NCI-H2081 treated with DMSO at 0.1 percent for 48 hours (cell line): ENCODE measurements around the gene PSG7.
"Not testable (repeated sequence)": the region's sequence is repeated elsewhere in the genome, so short reads cannot be mapped to it uniquely, and the experiment has no call there.

ENCODE experiments used
- DNase-seq: peaks from one replicate; lab custom pipeline; 2025; lab: John Stamatoyannopoulos, UW

The PSG7 gene

DNA sequence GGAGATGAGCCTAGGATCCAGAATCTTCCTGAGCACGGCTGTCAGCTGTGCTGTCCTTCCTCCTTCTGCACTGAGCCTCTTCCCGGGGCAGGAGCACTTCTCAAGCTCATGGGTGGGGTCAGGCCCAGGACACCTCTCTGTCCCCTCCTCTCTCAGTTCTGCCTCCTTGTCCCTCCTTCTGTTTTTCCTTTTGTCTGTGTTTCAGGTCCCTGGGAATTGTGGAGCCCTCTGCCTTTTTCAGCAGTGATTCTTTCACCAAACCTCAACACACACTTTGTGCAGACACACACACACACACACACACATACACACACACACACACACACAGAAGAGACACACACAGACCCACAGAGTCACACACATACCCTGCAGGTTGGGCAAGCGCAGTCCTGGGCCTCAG lies at the start of gene PSG7:
Gene PSG7 (minus strand): TSS at position 101 of the 400 bp plus-strand sequence. CDS start 131 bp downstream, outside the sequence.
- DNase-seq, result not testable (repeated sequence)

DNA sequence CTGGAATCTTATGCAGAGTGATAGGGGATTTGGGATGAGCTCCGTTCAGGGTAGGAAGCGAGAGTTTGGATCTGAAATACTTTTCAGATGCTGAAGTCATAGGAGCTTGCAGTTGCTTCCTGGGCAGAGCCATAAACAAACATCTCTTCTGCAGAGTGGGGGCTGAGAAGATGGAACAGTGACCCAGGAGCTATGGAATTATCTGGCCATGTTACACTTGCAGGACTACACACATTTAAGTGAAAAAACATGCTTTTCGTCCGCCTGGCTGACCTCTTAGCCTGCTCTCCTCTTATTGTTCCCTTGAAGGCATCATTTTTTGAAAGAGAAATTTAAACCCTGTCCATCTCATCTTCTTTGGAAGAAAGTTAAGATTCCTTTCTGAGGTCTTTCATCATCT lies 48.6 kb upstream of the PSG7 start:
- no peak for DNase-seq

DNA sequence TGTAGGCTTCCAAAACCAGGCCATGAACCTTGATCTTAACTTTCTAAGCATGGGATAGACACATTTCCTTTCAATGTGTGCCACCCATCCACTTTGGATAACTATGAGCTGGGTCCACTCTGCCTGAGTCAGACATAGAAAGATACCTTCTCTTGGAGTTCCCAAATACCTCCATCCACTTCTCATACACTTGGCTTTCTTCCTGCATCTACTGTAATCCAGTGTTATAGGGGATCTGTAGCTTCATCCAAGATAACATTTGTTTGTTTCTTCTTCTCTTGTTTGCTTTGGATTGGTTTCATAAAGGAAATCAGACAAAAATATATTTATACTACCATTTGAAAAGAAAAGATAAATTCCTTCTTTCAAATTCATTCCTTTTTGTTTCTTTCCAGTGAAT lies 45.1 kb upstream of the PSG7 start:
- not testable (repeated sequence) for DNase-seq

DNA sequence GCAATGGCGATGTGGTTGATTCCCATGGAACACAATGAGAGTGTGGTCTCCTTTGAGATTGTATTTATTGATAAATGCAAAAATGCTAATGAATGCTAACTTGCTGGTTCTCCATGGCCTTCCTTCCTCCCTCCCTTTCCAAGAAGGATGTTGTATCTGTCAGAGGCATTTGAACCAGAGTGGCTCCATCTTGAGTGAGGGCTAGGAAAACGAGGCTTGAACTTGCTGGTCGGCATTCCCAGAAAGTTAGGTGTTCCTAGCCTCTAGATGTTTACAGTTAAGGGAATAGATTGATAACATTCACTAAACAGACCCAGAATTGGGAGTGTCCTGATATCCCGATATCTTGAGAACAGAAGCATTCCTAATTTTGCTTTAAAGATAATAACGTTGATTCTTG lies 34.4 kb upstream of the PSG7 start:
- not testable (repeated sequence) for DNase-seq

DNA sequence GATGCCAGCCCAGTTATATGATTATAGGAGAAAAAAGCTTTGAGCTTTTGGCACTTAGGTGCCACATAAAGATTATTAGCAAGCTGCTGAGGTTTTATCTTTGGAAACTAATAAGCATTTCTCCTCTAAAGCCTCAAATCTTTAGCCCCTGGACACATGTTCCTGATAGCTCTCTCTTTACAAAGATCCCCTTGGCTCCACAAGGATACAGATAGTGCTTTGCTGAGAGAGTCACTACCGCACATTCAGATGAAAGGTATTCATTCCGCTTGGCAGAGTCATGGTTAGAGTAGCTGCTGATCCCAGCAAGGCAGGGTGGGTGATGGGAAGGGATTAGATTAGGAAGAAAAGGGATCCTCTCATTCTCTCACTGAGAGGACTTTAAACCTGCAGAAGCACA lies 28.2 kb upstream of the PSG7 start:
- no peak for DNase-seq

DNA sequence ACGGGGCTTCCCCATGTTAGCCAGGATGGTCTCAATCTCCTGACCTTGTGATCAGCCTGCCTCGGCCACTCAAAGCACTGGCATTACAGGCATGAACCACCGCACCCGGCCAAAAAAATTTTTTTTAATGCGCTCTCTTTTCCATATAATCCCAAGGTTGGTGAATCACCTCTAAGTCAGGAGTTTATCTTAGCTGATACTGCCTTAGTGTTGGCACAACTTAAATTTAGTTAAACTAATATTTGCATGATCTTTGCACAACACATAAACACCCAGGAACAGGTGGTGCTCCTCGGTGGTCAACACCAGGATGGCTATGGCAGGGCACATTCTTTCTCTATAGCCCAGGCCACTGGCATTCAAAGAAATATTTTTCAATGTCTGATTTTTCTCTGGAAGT lies 24.1 kb upstream of the PSG7 start:
- no peak for DNase-seq

DNA sequence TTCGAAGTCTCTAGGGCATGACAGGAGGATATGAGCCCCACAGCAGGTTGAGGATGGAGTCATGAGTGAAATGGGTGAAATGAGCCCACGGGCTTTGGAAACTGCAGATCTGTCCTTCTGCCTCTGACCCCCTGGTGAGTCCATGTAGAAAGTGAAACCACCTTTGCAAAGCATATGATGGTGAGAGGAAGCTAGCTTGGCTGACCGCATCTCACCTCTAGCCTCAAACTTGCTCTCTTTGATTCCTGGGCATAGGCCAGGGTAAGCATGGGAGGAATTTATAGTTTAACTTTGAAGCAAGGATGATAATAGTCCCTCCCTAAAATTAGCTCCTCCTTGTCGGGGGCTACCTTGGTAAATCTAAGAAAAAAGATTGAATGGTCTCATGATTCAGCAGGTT lies 15.1 kb upstream of the PSG7 start:
- DNase-seq, result not testable (repeated sequence)

DNA sequence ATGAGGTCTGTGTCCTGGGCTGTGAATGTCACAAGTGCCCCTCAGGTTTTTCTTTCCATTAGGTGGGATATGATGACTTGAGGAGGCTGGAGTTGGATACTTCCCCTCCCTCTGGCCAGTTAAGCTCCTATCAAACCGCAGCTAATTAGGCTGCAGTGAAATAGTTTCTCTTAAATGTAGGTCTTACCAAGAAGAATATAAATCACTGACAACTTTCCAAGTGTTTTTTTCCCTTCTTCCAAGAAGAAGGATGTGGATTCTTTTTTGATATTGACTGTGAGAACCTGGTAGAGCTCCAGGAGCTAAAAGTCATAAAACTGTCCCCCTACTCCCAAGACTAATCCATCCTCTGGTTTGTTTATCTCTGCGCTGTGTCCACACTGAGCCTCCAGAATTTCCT lies 14.5 kb upstream of the PSG7 start:
- not testable (repeated sequence) for DNase-seq

DNA sequence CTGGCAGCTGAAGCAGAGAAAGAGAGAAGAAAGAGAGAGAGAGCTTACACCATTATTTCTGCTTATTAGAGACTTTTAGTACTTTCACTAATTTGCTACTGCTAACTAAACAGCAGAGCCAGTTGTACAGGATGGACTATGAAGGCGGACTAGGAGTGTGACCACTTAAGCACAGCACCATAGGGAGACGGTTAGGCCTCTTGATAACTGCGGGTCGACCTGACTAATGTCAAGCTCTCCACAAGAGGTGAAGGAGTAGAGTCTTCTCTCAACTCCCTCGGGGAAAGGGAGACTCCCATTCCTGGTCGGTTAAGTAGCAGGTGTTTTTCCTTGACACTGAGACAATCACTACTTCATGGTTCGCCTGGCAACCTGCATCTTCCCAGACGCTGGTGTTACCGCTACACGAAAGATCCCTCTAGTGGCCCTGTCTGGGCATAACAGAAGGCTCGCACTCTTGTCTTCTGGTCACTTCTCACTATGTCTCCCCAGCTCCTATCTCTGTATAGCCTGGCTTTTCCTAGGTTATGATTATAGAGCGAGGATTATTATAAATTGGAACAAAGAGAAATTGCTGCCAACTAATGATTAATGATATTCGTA lies 5.3 kb upstream of the PSG7 start:
- DNase-seq, result no peak

DNA sequence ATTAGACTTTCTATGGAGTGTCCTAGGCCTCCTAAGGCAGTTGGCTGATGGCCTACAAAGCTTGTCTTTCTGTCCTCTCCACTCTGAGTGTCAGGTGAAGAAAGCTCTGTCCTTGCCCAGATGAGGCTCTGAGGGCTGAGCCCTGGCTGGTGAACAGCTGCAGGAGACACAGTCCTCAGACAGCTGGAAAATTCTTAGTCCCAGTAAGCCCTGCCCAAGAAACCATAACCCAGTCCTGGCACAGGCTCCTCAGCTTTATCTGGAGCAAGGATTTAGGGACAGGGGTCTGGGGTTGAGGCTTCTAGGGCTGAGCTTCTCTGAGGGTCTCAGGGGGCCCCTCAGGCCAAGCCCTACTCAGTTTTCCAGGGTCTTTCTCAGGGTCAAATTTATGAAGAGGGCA lies 2.3 kb downstream of the PSG7 start:
- not testable (repeated sequence) for DNase-seq

DNA sequence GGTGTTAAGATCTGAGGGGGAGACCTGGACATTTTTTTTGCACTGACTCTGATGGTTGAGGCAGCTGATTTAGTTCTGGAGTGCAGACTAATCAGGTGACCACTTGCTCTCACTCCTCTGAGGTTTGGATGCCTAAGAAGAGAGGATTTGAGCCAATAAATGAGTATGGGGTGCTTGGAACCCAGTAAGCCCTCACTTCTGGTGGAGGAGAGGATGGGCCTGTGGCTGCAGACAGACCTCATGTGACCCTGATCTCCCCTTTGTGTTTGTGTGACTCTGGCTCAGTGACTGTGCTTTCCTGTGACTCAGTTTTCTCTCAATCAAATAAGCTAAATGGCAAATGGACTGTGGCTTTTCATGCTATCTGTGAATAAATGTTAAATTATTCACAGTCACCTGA lies 2.8 kb downstream of the PSG7 start:
- DNase-seq, result not testable (repeated sequence)

DNA sequence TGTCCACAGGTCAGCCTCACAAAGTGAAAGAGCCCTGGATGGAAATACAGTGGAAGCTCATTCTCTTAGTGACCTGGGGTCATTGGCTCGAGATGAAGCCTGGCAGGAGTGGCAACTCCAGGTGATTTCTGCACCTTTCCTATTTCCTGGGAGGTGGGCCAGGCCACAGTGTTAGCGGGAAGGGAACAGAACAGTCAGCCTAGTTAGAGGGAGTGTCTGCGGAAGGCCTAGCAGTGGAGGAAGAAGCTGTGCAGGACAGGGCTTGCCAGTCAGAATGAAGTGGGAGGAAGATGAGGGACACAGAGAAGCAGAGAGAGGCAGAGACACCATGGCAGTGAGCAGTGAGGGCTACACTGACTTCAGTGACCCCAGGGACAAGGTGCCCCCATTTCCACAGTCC lies 3.6 kb downstream of the PSG7 start:
- not testable (repeated sequence) for DNase-seq

DNA sequence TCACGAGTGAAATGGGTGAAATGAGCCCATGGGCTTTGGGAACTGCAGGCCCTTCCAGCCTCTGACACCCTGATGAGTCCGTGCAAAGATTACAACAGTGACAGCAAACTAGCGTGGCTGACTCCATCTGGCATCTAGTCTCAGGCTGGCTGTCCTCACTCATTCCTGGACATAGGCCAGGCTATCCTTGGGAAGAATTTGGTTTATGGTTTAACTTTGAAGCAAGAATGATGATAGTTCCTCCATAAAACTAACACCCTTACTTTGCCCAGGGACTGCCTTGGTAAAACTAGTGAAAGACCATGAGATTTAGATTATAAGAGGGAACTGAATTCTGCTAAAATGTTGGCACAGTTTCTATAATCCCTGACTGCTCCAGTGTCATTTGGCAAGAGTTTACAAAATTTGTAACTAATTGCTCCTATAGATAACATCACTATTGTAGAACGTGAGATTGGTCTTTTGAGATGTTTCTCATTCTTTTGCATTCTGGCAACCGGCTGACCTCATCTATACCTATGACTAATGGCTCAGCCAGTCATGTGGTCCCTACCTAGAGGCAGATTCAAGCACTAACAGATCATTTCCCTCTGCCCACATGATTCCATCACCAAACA lies 4.4 kb downstream of the PSG7 start:
- not testable (repeated sequence) for DNase-seq

DNA sequence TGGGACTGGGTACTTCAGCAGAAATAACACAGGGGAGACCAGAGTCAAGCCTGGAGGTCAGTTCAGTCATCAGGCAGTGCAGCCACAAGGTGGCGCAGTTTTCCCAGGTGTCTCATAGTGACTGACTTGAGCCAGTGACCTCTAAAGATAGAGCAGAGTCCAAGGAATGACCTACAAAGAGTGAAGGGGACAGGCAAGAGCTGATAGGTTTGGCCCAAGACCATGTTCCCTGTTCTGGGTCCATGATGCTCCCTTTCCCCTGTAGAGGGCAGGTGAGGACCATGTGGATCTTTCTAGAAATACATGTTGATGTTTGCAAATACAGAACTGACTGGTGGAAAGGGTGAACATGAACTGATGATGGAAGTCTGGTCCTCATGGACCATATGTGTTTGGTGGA lies 6.8 kb downstream of the PSG7 start:
- not testable (repeated sequence) for DNase-seq

DNA sequence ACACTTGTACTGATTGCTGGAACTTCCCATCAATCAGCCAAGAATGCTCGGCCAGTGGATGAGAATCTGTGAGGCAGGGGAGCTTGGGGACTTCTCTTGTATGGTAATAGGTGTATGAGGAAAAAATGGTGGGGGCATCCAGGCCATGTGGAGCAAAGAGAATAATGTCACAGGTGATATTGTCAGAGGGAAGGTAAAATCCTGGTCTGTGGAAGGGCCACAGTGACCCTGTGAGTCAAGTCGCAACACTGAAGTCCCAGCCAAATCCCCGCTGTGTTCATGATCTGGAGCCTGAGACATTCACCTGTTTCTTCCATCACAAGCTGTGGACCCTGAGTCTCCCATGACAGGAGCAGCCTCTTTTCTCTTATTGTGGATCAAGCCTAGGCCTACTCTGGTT lies 8.1 kb downstream of the PSG7 start:
- DNase-seq, result no peak

DNA sequence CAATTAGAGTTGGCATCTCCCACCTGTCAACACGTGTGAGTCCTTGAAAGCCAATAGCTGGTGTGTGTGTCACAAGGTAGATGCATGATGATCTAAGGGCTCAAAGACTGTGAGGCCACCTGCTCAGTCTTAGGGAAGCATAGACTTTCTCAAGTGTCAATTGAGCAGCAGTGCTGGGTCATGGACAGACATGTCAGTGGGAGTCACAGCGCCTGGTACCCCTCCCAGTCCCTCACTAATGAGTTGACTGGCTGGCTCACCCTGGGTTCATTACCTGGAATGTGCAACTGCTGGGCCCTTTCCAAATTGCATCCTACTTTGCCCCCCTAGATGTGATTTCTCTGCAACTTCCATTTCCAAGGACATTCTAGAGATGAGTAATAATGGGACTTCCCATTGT lies 10.2 kb downstream of the PSG7 start:
- DNase-seq, result no peak

DNA sequence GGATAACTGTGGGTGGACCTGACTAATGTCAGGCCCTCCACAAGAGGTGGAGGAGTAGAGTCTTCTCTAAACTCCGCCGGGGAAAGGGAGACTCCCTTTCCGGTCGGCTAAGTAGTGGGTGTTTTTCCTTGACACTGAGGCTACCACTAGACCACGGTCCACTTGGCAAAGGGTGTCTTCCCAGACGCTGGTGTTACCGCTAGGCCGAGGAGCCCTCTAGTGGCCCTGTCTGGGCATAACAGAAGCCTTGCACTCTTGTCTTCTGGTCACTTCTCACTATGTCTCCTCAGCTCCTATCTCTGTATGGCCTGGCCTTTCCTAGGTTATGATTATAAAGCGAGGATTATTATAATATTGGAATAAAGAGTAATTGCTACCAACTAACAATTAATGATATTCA lies 13.9 kb downstream of the PSG7 start:
- not testable (repeated sequence) for DNase-seq

DNA sequence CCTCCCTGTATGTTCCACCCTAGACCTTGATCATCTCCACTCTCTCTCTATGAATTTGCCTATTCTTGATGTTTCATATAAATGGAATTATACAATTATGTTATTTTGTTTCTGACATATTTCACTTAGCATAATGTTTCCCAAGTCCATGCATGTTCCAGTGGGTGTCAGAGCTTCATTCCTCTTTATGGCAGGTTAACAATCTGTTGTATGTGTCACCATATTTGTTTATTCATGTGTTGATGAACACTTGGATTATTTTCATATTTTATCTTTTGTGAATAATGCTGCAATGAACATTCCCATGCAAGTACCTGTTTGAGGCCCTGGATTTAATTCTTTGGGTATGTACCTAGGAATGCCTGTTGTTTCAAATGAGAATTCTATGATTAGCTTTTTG lies 16.0 kb downstream of the PSG7 start:
- not testable (repeated sequence) for DNase-seq

DNA sequence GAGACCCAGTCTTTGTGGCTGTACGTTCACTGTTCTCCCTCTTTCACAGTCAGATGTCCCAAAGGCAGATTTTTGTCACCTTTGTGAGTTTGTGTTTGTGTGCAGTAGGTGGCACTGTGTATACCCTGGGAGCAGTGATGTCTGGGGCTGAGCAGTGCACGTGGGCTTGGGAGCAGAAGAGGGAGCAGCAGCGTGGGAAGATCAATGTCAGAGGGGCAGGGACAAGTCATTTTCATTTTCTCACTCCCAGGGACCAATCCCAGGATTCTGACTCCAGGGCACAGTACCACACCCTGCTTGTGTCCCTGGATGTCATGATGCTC lies 17.3 kb downstream of the PSG7 start:
- no peak for DNase-seq

DNA sequence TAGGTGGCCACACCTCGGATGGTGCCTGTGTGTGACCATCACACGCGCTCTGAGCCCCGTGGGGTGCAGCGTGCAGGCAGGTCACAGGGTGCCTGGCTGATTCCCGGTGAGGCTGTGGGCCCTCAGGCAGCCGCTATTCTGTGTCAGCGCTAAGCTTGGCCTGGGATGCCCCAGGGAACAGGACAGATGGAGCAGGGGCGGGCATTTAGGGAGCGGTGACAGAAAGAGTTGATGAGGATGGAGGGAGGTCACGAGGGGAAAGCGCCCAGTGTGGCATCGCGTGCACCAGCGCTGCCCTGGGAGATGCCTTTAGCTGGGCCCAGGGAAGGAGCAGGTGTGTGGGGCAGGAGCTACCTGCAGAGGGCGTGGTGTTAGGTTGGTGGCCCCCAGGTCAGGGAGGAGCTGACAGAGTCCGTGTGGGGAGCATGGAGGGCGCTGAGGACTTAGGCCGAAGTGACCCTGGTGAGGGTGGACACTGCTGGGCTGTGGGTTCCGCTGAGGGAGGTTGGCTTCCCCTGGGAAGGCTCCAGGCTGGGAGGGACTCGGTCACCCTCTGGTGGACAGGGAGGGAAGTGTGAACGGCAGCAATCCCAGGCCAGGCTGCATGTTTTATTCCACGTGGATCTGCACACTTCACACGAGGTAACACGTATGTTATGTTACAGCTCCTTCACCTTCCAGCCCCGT lies 17.8 kb downstream of the PSG7 start:
- DNase-seq, result not testable (repeated sequence)

DNA sequence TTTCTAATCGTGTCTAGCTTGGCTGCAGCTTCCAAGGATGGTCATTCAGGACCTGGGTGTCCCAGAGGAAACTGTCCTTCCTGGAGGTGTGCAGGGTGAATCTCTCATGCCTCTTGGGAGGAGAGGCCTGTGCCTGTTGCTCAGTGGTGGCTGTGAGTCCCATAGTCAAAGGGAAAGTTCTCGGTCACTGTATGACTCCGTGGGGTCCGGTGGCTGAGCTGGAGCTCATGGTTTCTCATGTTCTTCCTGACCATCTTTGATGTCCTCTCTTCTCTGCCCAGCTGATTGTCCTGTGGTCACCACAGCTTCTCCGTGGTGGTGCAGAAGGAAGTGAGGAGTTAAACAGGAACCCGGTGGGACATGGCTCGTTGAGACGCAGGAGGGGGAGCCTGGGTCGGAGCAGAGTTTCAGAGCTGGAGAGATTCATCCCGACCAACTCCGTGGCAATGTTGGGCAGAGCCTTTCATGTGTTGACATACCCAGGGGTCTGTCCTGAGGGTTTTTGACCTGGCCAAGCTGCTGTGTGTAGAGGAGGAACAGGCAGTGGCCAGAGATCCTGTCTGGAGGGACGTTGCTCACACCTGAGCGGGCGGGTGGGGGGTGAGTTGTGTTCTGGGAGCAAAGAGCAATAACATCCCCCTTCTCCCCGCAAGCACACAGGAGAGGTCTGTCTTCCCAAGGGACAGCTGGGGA lies 18.5 kb downstream of the PSG7 start:
- DNase-seq, result not testable (repeated sequence)

DNA sequence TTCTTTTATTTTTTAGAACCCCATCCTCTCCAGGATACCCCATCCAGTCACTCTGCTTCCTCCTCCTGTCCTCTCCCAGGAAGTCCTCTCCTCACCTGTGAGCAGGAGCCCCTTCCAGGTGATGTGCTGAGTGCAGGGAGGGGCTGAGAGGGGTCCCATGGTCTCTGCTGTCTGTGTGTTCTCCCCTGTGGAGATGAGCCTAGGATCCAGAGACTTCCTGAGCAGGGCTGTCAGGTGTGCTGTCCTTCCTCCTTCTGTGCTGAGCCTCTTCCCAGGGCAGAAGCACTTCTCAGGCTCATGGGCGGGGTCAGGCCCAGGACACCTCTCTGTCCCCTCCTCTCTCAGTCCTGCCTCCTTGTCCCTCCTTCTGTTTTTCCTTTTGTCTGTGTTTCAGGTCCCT lies 19.4 kb downstream of the PSG7 start, which contains the start of gene PSG6:
Gene PSG6 (minus strand): TSS at position 261 of the 400 bp plus-strand sequence. CDS start 102 bp downstream, at position 159.
- not testable (repeated sequence) for DNase-seq

DNA sequence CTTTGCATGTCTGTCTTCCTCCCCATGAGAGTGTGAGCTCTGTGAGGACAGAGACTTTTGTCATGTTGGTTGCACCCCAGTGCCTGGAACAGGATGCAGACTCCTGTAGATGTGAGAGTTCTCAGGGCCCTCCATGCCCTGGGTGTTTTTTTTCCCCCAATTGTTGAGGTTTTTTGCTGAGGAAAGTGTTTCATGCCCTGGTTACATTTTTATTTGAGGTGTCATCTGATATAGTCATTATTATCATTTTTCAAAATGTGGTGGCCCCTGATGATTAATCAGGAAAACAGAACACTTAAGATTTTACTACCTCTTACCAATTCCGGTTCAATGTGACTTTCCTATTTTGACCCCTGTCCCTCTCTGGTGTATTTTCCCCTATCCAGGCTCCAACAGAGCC lies 20.1 kb downstream of the PSG7 start:
- DNase-seq, result not testable (repeated sequence)
